Gastrocnemius medialis (tissue), 4 donors: ENCODE results near the gene VSX1.

Experiments
- CTCF ChIP-seq, 5 experiments: fragments of 450-650 bp in 3 of 5; fragments of 200-600 bp in 2 of 5; sonication (generic) in 2 of 5; IDR thresholded peaks in 4 of 5; conservative IDR thresholded peaks in 1 of 5; 1 replicate in 4 of 5; 2 replicates in 1 of 5; pipeline ENCODE4 v1.5.1; 2016 to 2019; ENCODE audit warnings: antibody characterized with exemption in 5 of 5, mild to moderate bottlenecking in 3 of 5, moderate library complexity in 3 of 5
- POLR2A ChIP-seq, 2 donors: fragments of 450-650 bp; IDR thresholded peaks; one replicate each; pipeline ENCODE4 v1.6.1; 2017; ENCODE audit warnings: antibody characterized with exemption in 2 of 2, mild to moderate bottlenecking in 2 of 2, moderate library complexity in 2 of 2

DNA sequence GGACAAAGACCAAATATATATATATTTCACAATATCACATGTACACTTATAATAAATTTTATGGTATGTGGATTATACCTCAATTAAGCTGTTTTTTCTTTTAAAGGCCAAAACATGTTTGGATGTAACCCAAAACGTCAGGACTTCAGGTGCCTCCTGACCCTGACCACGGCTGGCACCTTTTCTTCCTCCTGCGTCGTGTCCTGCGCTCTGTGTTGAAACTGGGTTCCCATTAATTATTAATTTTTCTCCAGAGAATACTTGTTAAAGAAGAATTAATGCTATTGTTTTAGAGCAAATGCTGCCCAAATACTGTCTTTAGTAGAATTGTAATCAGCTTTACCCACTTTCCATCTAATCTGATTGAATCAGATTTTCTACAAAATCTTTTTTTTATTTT, 46.7 kb upstream of the VSX1 start:
- TF ChIP-seq CTCF (IDR thresholded peaks at IDR 0.05 in 4 of 5, conservative IDR thresholded peaks at IDR 0.05 in 1 of 5) (no peak), POLR2A (IDR thresholded peaks at IDR 0.05) (no peak)
